HEK293T (cell line): Measurements from ENCODE around the gene SLC35G3.

Experiments used
- ARNT ChIP-seq: fragments of 450-650 bp; IDR thresholded peaks from 2 replicates; pipeline ENCODE4 v1.6.1; 2017; ENCODE audit warnings: mild to moderate bottlenecking
- BHLHE40 ChIP-seq: fragments of 450-650 bp; IDR thresholded peaks from 2 replicates; pipeline ENCODE4 v1.6.1; 2016; ENCODE audit warnings: mild to moderate bottlenecking, moderate library complexity, borderline replicate concordance
- CTBP1 ChIP-seq: fragments of 450-650 bp; IDR thresholded peaks from 2 replicates; pipeline ENCODE4 v1.6.1; 2016; ENCODE audit warnings: borderline replicate concordance
- ELF4 ChIP-seq: fragments of 450-650 bp; IDR thresholded peaks from 2 replicates; pipeline ENCODE4 v1.6.1; 2017; ENCODE audit warnings: antibody characterized with exemption
- FOXA1 ChIP-seq: fragments of 450-650 bp; IDR thresholded peaks from 2 replicates; pipeline ENCODE4 v1.6.1; 2016; ENCODE audit warnings: mild to moderate bottlenecking
- FOXK2 ChIP-seq: fragments of 450-650 bp; IDR thresholded peaks from 2 replicates; pipeline ENCODE4 v1.6.1; 2016; ENCODE audit warnings: mild to moderate bottlenecking
- SP1 ChIP-seq: fragments of 450-650 bp; IDR thresholded peaks from 2 replicates; pipeline ENCODE4 v1.6.1; 2017
- SUZ12 ChIP-seq: fragments of 450-650 bp; IDR thresholded peaks from 2 replicates; pipeline ENCODE4 v1.6.1; 2016; ENCODE audit warnings: mild to moderate bottlenecking
- TF ChIP-seq, protein P1 (sequence below): fragments of 450-650 bp; IDR thresholded peaks from 2 replicates; pipeline ENCODE4 v1.6.1; 2016

DNA sequence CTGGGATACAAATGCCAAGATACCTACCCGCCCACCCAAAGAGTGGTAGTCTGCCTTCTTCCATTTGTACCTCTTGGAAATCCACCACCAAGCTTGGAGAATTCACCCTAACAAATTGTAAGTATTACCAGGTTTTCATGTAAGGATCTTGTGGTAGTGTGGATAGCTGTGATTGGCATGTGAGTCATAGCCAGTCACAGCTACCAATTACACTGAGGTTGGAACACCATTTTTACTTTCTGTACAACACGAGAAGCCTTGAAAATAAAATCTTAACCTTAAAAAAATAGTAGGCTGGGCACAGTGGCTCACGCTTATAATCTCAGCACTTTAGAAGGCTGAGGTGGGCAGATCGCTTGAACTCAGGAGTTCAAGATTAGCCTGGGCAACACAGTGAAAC, 18.5 kb upstream of the SLC35G3 start:
- TF ChIP-seq FOXA1 (no peak), SP1 (no peak), ARNT (no peak), ELF4 (no peak), FOXK2 (no peak), BHLHE40 (no peak), SUZ12 (no peak), CTBP1 (no peak)
- TF ChIP-seq, protein P1, sequence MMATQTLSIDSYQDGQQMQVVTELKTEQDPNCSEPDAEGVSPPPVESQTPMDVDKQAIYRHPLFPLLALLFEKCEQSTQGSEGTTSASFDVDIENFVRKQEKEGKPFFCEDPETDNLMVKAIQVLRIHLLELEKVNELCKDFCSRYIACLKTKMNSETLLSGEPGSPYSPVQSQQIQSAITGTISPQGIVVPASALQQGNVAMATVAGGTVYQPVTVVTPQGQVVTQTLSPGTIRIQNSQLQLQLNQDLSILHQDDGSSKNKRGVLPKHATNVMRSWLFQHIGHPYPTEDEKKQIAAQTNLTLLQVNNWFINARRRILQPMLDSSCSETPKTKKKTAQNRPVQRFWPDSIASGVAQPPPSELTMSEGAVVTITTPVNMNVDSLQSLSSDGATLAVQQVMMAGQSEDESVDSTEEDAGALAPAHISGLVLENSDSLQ: no peak
